ENCODE measurements around the gene SLC7A5.
"Not testable (repeated sequence)": the region's sequence is repeated elsewhere in the genome, so short reads cannot be mapped to it uniquely, and the experiment has no call there.

Gene SLC7A5

DNA sequence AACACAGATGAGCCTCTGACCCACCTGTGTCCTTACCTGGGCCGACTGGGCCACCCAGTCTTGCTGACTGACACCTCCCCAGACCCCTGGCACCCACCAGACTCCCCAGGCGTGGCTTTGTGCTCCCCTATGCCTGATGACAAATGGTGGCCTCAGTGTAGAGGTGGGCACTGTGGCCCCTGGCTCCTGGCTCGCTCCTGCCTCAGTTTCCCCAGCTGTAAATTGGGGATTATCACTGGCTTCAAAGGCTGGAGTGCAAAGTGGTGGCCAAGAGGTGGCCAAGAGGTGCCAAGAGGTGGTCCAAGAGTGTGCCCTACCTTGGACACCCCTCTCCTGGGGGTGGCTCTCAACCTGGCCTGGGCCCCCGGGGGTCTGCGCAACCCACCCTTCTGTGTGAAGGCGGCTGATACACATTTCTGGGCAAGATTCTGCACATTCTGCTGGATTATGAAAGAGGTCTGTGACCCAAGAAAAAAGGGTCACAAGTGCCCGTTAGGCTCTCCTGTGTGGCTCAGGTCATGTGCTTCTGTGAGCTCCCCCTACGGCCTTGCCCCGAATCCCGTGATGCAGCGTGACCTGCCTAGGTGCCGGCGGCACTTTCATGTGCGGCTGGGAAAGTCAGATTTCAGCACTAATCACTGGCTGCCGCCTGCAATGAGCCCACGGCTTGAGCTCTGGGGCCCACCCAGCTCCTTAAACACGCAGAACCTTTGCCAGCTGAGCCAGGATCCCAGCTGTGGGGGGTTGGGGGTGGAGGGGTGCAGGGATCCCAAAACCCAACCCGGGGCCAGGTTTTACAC, 7.8 kb downstream of the SLC7A5 start:
- DNase-seq (ENCODE audit: low read depth in 3 of 3, low spot score in 1 of 3): not testable (repeated sequence)

DNA sequence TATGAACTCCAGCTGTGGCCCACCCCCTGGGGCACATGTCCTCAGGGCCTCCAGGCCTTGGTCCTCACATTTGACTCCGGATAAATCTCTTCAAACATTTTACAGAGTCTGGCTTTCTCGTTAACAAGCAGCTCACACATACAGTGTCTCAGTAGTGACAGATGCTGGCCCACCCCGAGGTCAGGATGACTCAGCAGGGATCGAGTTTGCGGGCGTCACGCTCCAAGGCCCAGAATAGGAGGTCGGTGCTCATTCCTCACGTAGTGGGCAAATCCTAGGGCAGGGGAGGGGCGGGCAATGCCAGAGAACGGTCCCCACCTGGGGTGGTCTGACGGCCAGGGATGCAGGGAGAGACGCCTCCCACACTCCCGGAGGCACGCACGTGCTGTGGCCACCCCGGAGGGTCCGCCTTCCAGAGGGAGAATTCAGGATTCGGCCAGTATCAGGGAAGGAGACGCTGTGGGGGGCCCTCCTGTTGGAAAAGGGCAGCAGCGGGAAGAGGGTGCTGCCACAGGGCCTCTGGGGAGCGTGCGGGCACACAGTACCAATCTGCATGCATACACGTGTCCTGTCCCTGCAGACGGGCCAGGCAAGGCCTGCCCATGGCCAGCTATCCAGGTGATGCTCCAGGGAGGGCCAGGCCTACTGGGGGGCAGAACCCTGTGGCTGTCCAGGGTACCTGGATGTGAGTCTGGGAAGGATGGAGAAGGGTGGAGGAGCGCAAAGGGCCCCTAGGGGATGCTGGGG, 8.6 kb downstream of the SLC7A5 start:
- no peak for DNase-seq (ENCODE audit: low read depth in 3 of 3, low spot score in 1 of 3)

DNA sequence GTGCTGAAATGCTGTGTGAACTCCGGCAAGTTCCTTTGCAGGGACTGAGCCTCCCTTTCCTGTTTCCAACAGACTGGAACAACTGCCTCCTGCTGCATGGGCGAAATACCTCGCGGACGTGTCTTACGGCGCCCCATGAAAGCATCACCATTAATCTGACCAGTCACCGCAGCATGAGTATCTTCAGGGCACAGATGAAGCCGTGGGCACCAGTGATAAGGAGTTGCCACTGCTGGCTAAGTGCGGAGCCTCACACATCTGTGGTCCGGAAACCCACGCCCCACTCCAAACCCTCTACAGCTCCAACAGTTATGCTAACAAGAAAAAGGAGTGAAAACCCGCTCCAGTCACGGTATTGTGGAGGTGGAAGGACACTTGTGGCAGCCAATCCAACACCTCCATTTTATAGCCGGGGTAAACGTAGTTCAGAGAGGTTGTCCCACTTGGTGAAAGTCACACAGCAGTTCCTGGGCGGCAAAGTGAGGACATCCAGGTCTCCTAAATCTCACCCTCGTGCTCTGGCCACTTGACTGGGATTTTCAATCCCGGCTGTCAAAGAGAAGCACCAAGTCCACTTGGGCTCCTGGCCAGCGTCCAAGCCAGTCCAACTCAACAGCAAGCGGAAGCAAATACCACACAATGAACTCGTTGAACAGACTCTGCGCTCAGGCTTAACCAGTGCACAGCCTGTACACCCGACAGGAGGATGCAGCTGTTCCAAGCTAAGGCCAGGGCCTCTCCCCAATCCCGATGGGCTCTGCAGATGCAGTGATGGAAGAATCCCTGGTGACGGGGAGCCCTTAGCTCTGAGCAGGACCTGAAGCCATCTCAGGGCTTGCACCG, 10.9 kb downstream of the SLC7A5 start:
- not testable (repeated sequence) for DNase-seq (ENCODE audit: low read depth in 3 of 3, low spot score in 1 of 3)

DNA sequence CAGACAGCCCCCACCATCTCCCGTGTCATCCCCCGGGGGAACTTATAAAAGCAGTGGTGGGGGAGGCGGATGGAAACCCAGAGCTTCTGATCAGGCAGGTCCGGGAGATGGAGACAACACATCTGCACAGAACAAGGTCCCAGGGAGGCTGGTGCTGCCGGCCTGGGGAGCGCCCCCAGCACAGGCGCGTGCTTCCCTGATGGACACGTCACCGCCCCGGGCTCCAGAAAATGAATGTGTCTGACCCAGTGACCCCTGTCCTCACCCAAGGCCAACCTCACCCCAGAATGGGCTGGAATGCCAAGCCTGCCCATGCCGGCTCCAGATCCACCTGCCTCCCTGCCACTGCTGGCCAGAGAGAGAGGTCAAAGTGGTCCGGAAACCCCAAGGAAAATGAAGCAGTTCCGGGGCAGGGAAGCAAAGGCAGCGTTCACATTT, 12.5 kb downstream of the SLC7A5 start:
- no peak for DNase-seq (ENCODE audit: low read depth in 3 of 3, low spot score in 1 of 3)

DNA sequence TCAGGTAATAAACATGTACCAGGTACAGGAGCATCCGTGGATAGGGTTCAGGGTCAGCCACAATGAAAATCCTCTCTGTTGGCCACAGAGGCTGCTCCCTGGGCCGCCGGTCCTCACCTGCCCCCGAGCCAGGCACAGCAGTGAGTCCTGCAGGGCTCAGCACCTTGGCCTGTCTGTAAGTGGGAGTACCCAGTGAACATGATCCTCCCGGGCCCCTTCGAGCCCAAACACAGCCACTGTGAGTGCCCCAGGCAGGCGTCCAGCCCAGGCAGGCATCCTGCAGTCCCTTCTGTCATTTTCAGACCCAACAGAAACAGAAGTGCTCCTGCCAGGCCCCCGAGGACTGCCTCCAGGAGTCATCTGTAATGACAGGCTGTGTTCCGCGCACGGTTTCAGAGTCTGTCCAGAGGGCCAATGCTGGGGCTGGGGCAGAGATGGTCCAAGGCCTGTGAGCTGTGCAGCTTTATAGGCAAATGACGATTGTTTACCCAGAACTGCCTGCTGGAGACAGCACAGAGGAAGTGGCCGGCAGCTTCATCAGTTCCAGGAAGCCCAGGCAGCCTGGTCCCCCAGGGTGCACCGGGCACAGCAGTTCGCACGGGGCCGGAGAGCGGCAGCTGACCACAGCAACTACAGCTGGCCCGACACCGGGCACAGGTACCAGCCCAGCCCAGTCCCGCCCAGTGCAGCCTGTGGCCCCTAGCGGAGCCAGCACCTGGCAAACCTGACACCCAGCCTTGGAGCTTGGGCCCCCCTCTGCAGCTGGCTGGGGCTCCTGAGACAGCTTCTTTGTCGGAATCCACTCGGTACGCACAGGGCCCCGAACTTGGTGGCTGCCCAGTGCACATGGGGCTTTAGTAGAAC, 13.2 kb downstream of the SLC7A5 start:
- DNase-seq (ENCODE audit: low read depth in 3 of 3, low spot score in 1 of 3): no peak

DNA sequence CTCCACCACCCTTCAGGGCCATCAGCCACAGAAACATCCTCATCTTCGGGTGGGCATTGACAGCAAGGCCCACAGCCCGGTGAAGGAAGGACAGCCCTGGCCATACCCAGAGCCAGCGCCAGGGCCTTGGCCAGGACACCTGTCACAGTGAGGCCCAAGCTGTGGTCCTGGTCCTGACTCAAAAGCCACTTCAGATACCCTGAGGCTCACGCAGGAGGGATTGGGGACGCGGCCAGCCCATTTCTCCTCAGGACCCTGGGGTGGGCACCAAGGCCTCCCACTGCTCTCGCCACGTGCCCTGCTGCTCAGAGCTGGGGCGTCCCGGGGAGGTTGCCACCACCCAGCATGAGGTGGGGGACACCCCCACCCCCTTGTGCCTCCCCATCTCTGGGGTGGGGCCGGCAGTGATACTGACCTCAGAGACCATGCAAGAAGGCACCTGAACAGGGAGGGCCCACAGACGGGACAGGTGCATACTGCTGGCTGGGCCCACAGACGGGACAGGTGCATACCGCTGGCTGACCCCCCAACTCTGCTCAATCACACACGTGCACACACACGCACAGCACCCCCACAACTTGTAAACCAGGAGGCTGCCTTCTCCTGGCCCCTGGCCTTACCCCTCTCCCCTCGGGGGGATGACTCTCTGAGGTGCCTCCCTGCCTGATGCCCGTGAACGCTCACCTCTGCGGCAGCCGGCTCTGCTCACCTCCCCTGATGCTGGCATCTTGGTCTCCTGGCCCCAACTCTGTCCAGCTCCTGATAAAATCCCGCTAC, 14.2 kb downstream of the SLC7A5 start:
- DNase-seq (ENCODE audit: low read depth in 3 of 3, low spot score in 1 of 3): no peak

DNA sequence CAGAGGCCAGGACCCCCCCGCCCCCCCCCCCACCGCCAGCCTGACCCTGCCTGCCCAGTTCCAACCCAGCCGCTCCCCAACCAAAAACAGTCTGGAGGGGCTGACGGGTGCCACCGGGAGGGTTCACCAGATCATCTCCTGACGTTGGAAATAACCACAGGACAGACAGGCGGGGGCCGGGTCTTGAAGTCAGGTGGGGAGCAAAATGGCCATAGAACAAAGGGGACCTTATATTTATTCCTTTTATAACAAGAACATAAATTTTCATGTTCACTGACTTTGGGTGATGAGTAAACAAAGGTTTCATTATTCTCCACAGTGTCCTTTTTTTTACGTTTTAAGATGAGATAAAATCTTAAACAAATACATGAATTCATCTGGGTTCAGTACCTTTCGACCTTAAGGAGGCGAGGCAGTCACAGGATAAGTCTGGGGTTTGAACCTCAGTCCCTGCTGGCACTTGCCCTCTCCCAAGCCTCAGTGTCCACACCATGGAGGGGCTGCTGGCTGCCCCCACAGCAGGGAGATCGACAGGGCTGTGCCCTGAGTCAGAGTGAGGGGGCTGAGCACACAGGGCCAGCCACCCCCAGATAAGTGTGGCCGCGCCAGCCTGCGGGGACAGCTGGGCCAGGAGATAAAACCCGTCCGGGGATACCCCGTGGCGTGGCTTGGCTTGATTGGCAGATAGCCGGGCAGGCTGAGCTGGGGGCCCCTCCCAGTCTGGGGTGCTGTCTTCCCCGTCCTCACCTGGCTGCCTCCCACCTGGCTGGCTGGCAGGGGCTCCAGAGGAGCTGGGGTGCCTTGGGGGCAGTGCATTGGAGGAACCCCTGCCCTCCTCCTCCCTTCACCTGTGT, 15.0 kb downstream of the SLC7A5 start:
- DNase-seq (ENCODE audit: low read depth in 3 of 3, low spot score in 1 of 3): no peak

DNA sequence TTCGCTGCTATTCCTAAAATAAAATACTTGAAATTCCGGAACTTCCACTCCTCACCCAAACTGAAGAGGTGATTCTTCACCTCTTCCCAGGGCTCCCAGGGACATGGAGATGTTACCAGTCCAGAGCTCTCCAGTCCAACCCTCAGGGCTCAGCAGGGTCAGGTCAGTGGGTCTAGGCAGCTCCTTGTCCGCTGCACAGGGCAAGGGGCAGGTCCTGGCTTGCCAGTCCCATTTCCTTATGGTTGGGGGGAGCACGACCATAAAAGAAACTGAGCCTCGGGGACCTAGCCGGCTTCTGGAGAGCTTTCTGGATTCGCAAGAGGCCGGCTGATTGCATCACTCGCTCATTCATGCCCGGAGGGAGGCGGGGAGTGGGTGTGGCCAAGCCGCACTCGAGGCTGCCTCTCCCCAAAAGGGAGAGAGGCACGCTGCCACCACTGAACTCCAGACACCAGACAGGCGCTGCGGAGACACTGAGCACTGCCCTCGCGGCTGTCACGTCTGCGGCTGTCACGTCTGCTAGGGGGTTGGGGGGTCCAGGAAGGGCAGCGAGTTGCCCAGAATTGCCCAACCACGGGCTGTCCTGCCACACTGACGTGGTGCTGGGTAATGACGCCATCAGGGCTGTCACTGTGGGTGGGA, 15.8 kb downstream of the SLC7A5 start:
- DNase-seq (ENCODE audit: low read depth in 3 of 3, low spot score in 1 of 3): peak; percentile 68 to 82 (median 72)

DNA sequence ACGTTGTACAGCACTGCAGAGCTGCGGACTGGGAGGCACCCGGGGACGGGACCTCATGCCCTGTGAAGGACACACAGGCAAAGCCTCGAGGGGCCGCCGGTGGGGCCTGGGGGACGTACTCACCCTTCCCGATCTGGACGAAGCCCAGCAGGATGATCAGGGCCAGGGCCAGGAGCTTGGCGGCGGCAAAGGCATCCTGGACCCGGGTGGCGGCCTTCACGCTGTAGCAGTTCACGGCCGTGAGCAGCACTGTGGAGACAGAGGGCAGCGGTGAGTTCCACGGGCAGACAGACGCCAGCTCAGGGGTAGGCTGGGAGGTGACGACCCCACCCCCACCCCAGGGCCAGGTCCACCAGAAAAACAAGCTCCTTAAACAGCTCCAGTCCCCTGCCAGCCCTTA, 17.7 kb downstream of the SLC7A5 start:
- DNase-seq (ENCODE audit: low read depth in 3 of 3, low spot score in 1 of 3): no peak

DNA sequence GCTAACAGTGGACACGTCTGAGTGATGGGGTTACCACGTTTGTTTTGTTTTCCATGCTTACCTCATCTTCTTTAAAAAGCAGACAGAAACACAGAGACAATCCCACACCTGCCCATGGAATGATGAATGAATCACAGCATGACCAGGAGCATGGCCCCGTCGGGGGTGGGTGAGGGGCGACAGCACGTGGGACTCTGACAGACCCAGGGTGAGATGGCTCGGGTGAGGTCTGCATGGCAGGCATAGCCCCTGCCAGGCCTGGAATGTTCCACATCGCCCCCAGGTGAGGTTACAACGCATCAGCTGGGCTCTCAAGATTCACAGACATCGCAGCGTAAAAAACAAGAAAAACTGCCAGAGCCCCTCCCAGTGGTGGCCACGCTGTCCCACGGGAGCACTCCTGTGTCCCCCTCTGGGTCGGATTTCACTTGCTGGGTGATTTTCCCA, 18.1 kb downstream of the SLC7A5 start:
- DNase-seq (ENCODE audit: low read depth in 3 of 3, low spot score in 1 of 3): no peak

DNA sequence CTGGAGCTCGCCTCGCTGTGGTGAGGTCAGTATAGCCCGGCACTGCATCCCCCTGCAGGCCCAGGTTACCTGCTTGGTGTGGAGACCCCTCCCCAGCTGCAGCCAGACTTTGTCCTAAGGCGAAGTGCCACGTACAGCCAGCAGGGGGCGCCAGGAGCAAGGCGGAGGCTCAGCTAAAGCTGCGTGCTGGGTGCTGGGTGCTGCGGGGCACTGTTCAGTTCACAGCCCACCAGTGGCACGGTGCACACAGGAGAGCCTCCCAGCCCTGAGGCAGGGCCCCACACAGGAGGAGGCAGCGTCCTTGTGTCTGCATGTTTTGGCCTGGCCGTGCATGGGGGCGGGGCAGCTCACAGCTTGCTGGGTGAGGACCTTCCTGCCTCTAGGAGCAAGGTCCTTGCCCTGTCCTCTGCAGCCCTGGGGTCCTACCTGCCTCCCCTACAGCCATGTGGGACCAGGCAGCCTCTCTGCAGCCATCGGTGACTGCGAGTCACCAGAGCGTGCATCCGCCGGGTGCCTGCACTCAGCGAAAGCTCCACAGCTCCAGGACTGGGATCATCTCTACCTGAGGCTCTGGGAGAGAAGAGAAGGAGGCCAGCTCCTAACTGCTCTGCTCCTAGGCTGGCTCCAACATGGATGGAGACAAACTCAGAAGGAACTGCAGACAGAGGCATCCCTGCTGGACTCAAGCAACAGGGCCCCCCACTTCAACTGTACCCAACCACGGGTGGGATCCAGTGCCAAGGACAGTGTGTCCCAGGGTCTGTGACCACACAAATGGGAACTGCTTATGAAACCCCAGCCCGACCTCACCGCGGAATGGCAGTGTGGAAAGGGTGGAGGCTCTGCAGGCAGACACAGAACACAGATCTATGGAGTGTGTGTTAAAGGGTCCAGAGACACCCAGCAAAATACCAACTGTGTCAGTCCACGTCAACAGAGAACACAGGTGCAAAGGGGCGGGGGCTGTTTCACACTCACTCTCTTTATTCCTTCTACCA, 19.0 kb downstream of the SLC7A5 start:
- peak; percentile 42 to 62 (median 57) for DNase-seq (ENCODE audit: low read depth in 3 of 3, low spot score in 1 of 3)

DNA sequence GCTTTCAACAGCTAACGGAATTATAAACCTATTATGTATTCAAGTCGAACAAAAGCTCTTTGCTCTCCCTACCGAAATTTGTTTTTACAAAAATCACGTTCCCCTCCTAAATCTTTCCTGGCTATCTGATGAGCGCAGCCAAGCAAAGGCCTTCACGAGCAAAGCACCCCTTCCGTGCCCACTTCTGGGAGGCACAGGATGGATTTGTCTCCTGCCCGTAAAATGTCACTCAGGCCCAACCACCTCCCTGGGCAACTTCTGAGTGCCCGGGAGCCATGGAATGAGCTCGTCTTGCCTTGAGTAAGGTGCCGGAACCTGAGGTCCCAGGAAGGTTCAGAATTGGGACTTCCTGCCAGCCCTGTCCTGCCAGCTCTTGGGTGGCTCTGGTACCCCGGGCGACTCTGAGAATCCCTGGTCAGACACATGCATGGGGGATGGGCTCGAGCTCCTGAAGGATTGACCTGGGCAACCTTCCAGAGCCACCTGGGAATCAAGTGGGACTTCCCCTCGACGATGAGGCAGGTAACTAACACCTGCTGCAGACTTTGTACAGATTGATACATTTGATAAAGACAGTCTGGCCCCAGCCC, 19.8 kb downstream of the SLC7A5 start:
- no peak for DNase-seq (ENCODE audit: low read depth in 3 of 3, low spot score in 1 of 3)

DNA sequence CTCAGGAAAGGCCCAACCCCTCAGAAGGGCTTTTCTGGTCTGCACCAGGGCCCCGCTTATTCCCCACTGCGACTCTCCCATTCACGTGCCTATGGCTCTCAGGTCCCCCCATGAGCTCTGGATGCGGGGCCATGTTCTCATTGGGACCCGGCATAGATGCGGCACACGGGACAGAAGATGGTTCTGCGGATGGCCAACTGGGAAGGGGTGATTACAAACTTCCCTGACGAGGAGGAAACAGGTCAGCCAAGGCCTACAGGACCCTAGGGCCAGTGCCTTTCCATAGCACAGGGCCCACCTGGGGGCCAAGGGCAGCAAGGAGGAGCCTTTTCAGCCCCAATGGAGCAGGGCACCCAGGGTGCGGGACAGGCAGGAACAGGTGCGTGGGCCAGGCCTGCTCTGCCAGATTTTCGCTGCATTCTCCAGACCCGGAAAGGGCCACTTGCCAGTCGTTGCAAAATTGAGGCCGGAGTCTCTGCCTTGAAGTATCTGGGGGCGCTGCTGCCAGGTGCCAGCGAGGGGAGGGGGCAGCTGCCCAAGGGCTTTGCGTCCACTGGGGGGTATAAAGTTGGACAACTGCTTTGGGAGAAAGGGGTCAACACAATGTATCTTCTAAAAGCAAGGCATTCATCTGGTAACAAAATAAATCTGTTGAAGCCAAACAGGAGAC, 20.5 kb downstream of the SLC7A5 start:
- DNase-seq (ENCODE audit: low read depth in 3 of 3, low spot score in 1 of 3): no peak

DNA sequence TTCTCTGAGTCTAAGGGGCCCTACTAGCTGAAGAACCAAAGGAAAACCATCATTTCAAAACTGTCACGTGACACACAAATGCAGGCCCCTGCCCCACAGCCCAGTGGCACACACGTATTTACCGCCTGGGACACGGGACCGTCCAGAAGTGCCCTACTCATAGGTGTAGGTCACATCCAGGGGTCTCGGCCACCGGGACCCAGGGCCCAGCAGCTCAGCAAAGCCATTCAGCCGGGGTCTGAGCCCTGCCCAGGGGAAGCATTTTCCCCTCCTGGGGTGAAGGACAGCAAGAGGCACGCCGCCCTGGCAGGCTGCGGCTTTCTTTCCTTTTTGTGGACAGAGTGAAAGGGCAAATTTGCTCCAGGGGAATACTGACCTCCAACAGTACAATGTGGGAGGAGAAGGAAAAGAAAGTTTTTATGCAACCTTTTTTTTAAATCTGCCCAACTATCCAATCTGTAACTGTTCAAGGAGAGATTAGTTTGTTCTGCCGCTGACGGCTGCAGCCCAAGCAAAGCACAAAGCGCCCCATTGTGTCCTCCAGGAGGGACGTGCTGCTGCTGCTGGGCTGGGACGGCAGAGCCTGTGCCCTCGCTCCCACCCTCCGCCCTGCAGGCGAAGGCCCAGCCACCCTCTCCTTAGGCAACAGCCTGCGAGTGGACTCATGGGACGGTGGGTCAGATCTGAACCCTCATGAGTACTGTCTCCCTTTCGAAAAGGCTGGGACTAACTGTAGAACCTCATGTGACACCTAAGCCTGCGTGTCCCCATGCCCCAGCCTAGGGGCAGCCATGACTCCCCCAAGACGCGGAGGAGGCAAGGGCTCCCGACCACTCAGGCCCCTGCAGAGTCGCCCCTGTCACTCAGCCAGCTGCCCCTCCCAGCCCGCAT, 21.3 kb downstream of the SLC7A5 start:
- no peak for DNase-seq (ENCODE audit: low read depth in 3 of 3, low spot score in 1 of 3)

DNA sequence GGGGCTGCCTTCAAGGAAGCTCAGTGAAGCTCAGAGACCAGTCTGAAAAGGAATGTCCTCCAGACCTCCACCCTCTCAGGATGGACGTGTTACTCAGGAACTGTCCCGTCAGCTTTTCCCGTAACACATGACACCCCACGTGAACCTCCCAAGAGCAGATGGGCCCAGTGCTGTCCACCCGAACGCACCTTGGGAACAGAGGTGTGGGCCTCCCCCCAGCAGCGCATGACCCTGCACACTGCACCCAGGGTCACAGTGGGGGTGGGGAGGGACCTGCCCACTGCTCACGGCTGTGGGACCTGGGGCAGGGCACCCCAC, 21.9 kb downstream of the SLC7A5 start:
- no peak for DNase-seq (ENCODE audit: low read depth in 3 of 3, low spot score in 1 of 3)
